ENCODE results near the gene TRUB1. TPM values are rescaled to one million over a fixed set of nuclear protein-coding genes. Genes with fewer than 3 reads are reported as not detected.
"Not testable (repeated sequence)": the region's sequence is repeated elsewhere in the genome, so short reads cannot be mapped to it uniquely, and the experiment has no call there.

The TRUB1 gene
- total and polyA plus RNA-seq, 2 donors (not counting 1 experiment from before 2014, with no cell fraction given) = 19.6 to 38.5 TPM

DNA sequence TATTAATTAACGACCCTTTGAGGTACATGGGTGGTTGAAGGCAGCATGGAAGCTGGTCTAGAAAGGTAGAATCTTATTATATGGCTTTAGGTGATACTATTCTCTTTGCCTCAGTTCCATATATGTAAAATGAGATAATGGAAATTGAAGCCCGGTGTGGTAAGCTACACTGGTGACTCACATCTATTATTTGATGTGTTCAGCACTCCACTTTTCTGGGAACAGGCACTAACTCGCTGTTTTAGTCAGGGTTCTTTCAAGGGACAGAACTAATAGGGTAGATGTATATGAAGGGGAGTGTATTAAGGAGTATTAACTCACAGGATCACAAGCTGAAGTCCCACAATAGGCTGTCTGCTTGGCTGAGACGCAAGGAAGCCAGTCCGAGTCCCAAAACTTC, 4.4 kb upstream of the TRUB1 start:
- H3K4me2 ChIP-seq (ENCODE audit: extremely low read depth, insufficient read depth, low read length) = no peak overlapping the region

DNA sequence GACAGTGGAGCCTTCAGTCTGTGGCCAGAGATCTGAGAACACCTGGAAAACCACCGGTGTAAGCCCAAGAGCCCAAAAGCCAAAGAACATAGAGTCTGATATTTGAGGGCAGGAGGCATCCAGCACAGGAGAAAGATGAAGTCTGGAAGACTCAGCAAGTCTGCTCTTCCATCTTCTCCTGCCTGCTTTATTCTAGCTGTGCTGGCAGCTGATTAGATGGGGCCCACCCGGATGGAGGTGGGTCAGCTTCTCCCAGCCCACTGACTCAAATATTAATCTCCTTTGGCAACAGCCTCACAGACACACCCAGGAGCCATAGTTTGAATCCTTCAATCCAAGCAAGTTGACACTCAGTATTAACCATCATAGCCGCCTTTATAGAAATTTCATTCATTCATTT, 4.0 kb upstream of the TRUB1 start:
- not testable (repeated sequence) for H3K4me1 ChIP-seq (ENCODE audit: control insufficient read depth, extremely low read depth, insufficient read depth, low read length); H3K9me3 ChIP-seq (ENCODE audit: control insufficient read depth, insufficient read depth, low read depth, low read length); H3K4me2 ChIP-seq (ENCODE audit: extremely low read depth, insufficient read depth, low read length); H4K20me1 ChIP-seq (ENCODE audit: control insufficient read depth, extremely low read depth, insufficient read depth, low read length); H3K36me3 ChIP-seq (ENCODE audit: control insufficient read depth, insufficient read depth, low read length); H3K27me3 ChIP-seq (ENCODE audit: control insufficient read depth, insufficient read depth, low read length); H3K27ac ChIP-seq (ENCODE audit: insufficient read depth, low read length); H3K4me3 ChIP-seq (replicated peaks in 1 of 4; ENCODE audit: control extremely low read depth in 1 of 4, insufficient read depth in 1 of 4, low read depth in 3 of 4, low read length in 4 of 4); H3K9ac ChIP-seq (ENCODE audit: insufficient read depth, low read length); H2AFZ ChIP-seq (ENCODE audit: low read length); DNase-seq (ENCODE audit: low read depth in 2 of 2); H3K79me2 ChIP-seq (ENCODE audit: control insufficient read depth, insufficient read depth, low read length)

More for the DNA sequence above, 4.4 kb upstream of the TRUB1 start:
- no peak for TF ChIP-seq EZH2 (IDR thresholded peaks at IDR 0.05; ENCODE audit: low read length, missing control alignments)
- TF ChIP-seq, protein P1, sequence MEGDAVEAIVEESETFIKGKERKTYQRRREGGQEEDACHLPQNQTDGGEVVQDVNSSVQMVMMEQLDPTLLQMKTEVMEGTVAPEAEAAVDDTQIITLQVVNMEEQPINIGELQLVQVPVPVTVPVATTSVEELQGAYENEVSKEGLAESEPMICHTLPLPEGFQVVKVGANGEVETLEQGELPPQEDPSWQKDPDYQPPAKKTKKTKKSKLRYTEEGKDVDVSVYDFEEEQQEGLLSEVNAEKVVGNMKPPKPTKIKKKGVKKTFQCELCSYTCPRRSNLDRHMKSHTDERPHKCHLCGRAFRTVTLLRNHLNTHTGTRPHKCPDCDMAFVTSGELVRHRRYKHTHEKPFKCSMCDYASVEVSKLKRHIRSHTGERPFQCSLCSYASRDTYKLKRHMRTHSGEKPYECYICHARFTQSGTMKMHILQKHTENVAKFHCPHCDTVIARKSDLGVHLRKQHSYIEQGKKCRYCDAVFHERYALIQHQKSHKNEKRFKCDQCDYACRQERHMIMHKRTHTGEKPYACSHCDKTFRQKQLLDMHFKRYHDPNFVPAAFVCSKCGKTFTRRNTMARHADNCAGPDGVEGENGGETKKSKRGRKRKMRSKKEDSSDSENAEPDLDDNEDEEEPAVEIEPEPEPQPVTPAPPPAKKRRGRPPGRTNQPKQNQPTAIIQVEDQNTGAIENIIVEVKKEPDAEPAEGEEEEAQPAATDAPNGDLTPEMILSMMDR (conservative IDR thresholded peaks at IDR 0.05 in 1 of 2, IDR thresholded peaks at IDR 0.05 in 1 of 2; ENCODE audit: low read depth in 1 of 2, low read length in 2 of 2) = no peak
- H3K4me3 ChIP-seq (replicated peaks in 1 of 4; ENCODE audit: control extremely low read depth in 1 of 4, insufficient read depth in 1 of 4, low read depth in 3 of 4, low read length in 4 of 4) = no peak overlapping the region
- H3K4me1 ChIP-seq (ENCODE audit: control insufficient read depth, extremely low read depth, insufficient read depth, low read length) = no peaks in the 10 kb centered on the region
- no peaks in the 10 kb centered on the region for H3K9me3 ChIP-seq (ENCODE audit: control insufficient read depth, insufficient read depth, low read depth, low read length)
- no peaks in the 10 kb centered on the region for H3K27me3 ChIP-seq (ENCODE audit: control insufficient read depth, insufficient read depth, low read length)
- H3K27ac ChIP-seq (ENCODE audit: insufficient read depth, low read length) = no peak overlapping the region
- no peaks in the 10 kb centered on the region for H3K36me3 ChIP-seq (ENCODE audit: control insufficient read depth, insufficient read depth, low read length)
- DNase-seq (ENCODE audit: low read depth in 2 of 2) = peak in 1 of 2 donors; percentile 59
- no peak overlapping the region for H2AFZ ChIP-seq (ENCODE audit: low read length)
- no peak overlapping the region for H3K9ac ChIP-seq (ENCODE audit: insufficient read depth, low read length)
- peaks cover 3% of the 10 kb centered on the region for H3K79me2 ChIP-seq (ENCODE audit: control insufficient read depth, insufficient read depth, low read length)
- no peaks in the 10 kb centered on the region for H4K20me1 ChIP-seq (ENCODE audit: control insufficient read depth, extremely low read depth, insufficient read depth, low read length)

- no peaks in the 10 kb centered on the region for H3K27me3 ChIP-seq (ENCODE audit: control insufficient read depth, insufficient read depth, low read length)
- TF ChIP-seq EZH2 (IDR thresholded peaks at IDR 0.05; ENCODE audit: low read length, missing control alignments) = no peak
- TF ChIP-seq, protein P1 (conservative IDR thresholded peaks at IDR 0.05 in 1 of 2, IDR thresholded peaks at IDR 0.05 in 1 of 2; ENCODE audit: low read depth in 1 of 2, low read length in 2 of 2) = no peak
- peaks cover 10% of the 10 kb centered on the region for H3K79me2 ChIP-seq (ENCODE audit: control insufficient read depth, insufficient read depth, low read length)
- no peaks in the 10 kb centered on the region for H3K4me1 ChIP-seq (ENCODE audit: control insufficient read depth, extremely low read depth, insufficient read depth, low read length)
- H4K20me1 ChIP-seq (ENCODE audit: control insufficient read depth, extremely low read depth, insufficient read depth, low read length) = no peaks in the 10 kb centered on the region
- peak overlapping the region; percentile 63 to 99 (median 94) for H3K4me3 ChIP-seq (replicated peaks in 1 of 4; ENCODE audit: control extremely low read depth in 1 of 4, insufficient read depth in 1 of 4, low read depth in 3 of 4, low read length in 4 of 4)
- peak overlapping the region; percentile 89 for H3K4me2 ChIP-seq (ENCODE audit: extremely low read depth, insufficient read depth, low read length)
- H3K27ac ChIP-seq (ENCODE audit: insufficient read depth, low read length) = peak overlapping the region; percentile 82
- H3K9ac ChIP-seq (ENCODE audit: insufficient read depth, low read length) = peak overlapping the region; percentile 95
- no peaks in the 10 kb centered on the region for H3K36me3 ChIP-seq (ENCODE audit: control insufficient read depth, insufficient read depth, low read length)
- H3K9me3 ChIP-seq (ENCODE audit: control insufficient read depth, insufficient read depth, low read depth, low read length) = no peaks in the 10 kb centered on the region
- peak overlapping the region; percentile 84 for H2AFZ ChIP-seq (ENCODE audit: low read length)
- no peak for DNase-seq (ENCODE audit: low read depth in 2 of 2)
Observed at GRCh38 chr10:114938856-114939193, 830 bp downstream of the TRUB1 start.
